ENCODE data around the gene SCML1.

- no peak for TF ChIP-seq POLR2A (IDR thresholded peaks at IDR 0.05)
- TF ChIP-seq, protein P1, sequence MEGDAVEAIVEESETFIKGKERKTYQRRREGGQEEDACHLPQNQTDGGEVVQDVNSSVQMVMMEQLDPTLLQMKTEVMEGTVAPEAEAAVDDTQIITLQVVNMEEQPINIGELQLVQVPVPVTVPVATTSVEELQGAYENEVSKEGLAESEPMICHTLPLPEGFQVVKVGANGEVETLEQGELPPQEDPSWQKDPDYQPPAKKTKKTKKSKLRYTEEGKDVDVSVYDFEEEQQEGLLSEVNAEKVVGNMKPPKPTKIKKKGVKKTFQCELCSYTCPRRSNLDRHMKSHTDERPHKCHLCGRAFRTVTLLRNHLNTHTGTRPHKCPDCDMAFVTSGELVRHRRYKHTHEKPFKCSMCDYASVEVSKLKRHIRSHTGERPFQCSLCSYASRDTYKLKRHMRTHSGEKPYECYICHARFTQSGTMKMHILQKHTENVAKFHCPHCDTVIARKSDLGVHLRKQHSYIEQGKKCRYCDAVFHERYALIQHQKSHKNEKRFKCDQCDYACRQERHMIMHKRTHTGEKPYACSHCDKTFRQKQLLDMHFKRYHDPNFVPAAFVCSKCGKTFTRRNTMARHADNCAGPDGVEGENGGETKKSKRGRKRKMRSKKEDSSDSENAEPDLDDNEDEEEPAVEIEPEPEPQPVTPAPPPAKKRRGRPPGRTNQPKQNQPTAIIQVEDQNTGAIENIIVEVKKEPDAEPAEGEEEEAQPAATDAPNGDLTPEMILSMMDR (IDR thresholded peaks at IDR 0.05), result no peak
Measured at GRCh38 chrX:17788956-17789562, 51.8 kb downstream of the SCML1 start.

All from testis (tissue), 2 donors.